Type B pancreatic cell (in vitro differentiated cells): ENCODE measurements around the gene SPON2. TPM values are rescaled to one million over a fixed set of nuclear protein-coding genes. Genes with fewer than 3 reads are reported as not detected.
A peak's percentile ranks its signal among the peaks of the same experiment; 100 is the strongest.

ENCODE experiments used
- DNase-seq: peaks from one replicate; pipeline ENCODE4 v3.0.0; 2021; ENCODE audit warnings: mixed read lengths; ENCODE audit not compliant: unreplicated experiment; ENCODE audit errors: extremely low spot score
- H3K27ac Mint-ChIP-seq: 2 replicates; pipeline ENCODE4 v1.8.0; 2021; ENCODE audit warnings: mild to moderate bottlenecking, mixed read lengths
- H3K27me3 Mint-ChIP-seq: 2 replicates; pipeline ENCODE4 v1.8.0; 2021; ENCODE audit warnings: mixed read lengths
- H3K36me3 Mint-ChIP-seq: 2 replicates; pipeline ENCODE4 v1.8.0; 2021; ENCODE audit warnings: mixed read lengths
- H3K4me1 Mint-ChIP-seq: one replicate; pipeline ENCODE4 v1.8.0; 2021; ENCODE audit warnings: mixed read lengths; ENCODE audit not compliant: unreplicated experiment
- H3K4me3 Mint-ChIP-seq: 2 replicates; pipeline ENCODE4 v1.8.0; 2021; ENCODE audit warnings: mild to moderate bottlenecking, mixed read lengths
- H3K9me3 Mint-ChIP-seq: 2 replicates; pipeline ENCODE4 v1.8.0; 2021; ENCODE audit warnings: mixed read lengths
- CTCF ChIP-seq: fragments of 200-600 bp; sonication (generic); conservative IDR thresholded peaks from 2 replicates; pipeline ENCODE4 v1.5.0; 2021; ENCODE audit warnings: antibody characterized with exemption, mild to moderate bottlenecking
- total RNA-seq: library from RNA; stranded (reverse); gene quantifications from 2 replicates; pipeline ENCODE4 v1.2.1, GENCODE V29; 2021; ENCODE audit warnings: low replicate concordance

Gene SPON2
- total RNA-seq, 1 donor from 2014 or later = 10.4 TPM

- Mint-ChIP-seq H3K9me3 (peaks cover 9% of the 10 kb centered on the region), H3K36me3 (no peaks in the 10 kb centered on the region), H3K27me3 (peaks cover 42% of the 10 kb centered on the region), H3K27ac (no peak overlapping the region), H3K4me3 (no peak overlapping the region), H3K4me1 (peaks cover 3% of the 10 kb centered on the region)
- no peak for DNase-seq
- TF ChIP-seq CTCF = no peak
These were observed 11.8 kb upstream of the SPON2 start for GRCh38 chr4:1183985-1184773.

- H3K4me3 Mint-ChIP-seq = no peak overlapping the region
- no peak for TF ChIP-seq CTCF
- H3K9me3 Mint-ChIP-seq = peaks cover 9% of the 10 kb centered on the region
- peaks cover 6% of the 10 kb centered on the region for H3K4me1 Mint-ChIP-seq
- no peak overlapping the region for H3K27ac Mint-ChIP-seq
- peaks cover 36% of the 10 kb centered on the region for H3K27me3 Mint-ChIP-seq
- no peaks in the 10 kb centered on the region for H3K36me3 Mint-ChIP-seq
- no peak for DNase-seq
These were observed 9.9 kb upstream of the SPON2 start for GRCh38 chr4:1182313-1182712.

GRCh38 chr4:1180663-1181062 is 8.3 kb upstream of the SPON2 start:
- no peak for DNase-seq
- peaks cover 31% of the 10 kb centered on the region for H3K27me3 Mint-ChIP-seq
- no peak overlapping the region for H3K27ac Mint-ChIP-seq
- H3K9me3 Mint-ChIP-seq = peaks cover 9% of the 10 kb centered on the region
- TF ChIP-seq CTCF = no peak
- peaks cover 6% of the 10 kb centered on the region for H3K4me1 Mint-ChIP-seq
- H3K36me3 Mint-ChIP-seq = no peaks in the 10 kb centered on the region
- H3K4me3 Mint-ChIP-seq = no peak overlapping the region

- Mint-ChIP-seq H3K4me1 (peaks cover 6% of the 10 kb centered on the region), H3K4me3 (no peak overlapping the region), H3K36me3 (no peaks in the 10 kb centered on the region), H3K27me3 (peaks cover 30% of the 10 kb centered on the region), H3K27ac (no peak overlapping the region), H3K9me3 (peaks cover 9% of the 10 kb centered on the region)
- TF ChIP-seq CTCF = no peak
- no peak for DNase-seq
These were observed 7.6 kb upstream of the SPON2 start for GRCh38 chr4:1179976-1180375.

- Mint-ChIP-seq H3K36me3 (no peaks in the 10 kb centered on the region), H3K27me3 (peaks cover 35% of the 10 kb centered on the region)
These were observed 6.7 kb upstream of the SPON2 start for GRCh38 chr4:1179089-1179441.

More at GRCh38 chr4:1179089-1179441, 6.7 kb upstream of the SPON2 start:
- Mint-ChIP-seq H3K9me3 (peaks cover 9% of the 10 kb centered on the region), H3K27ac (no peak overlapping the region), H3K4me3 (peak overlapping the region; percentile 48), H3K4me1 (peaks cover 6% of the 10 kb centered on the region)
- TF ChIP-seq CTCF = no peak
- DNase-seq = no peak
